Activated CD8-positive, alpha-beta memory T cell treated with anti-CD3 and anti-CD28 coated beads, Interleukin-2, amount 10 ng/mL, durations not matched to agents 7 days and 5 days (primary cell): ENCODE results near the gene ABCA2. TPM values are rescaled to one million over a fixed set of nuclear protein-coding genes. Genes with fewer than 3 reads are reported as not detected.

Experiments
- ATAC-seq: fragments of 150-1000 bp; cut with Tn5 transposase; one replicate; pipeline ENCODE4 v1.10.0; 2021; ENCODE audit warnings: moderate library complexity
- CTCF ChIA-PET: fragments of 350-600 bp; sonication (Branson Sonifier 250); formaldehyde crosslinking; loops from one replicate; lab custom pipeline; 2021; ENCODE audit warnings: antibody characterized with exemption; lab: Charles Lee
- DNase-seq: peaks from one replicate; pipeline ENCODE4 v3.0.0-alpha.2; 2020
- H3K27ac Mint-ChIP-seq: one replicate; pipeline ENCODE4 v1.8.0; 2021; ENCODE audit warnings: mild to moderate bottlenecking, mixed read lengths
- H3K27me3 Mint-ChIP-seq: one replicate; pipeline ENCODE4 v1.8.0; 2021; ENCODE audit warnings: mixed read lengths
- H3K36me3 Mint-ChIP-seq: one replicate; pipeline ENCODE4 v1.8.0; 2021; ENCODE audit warnings: mild to moderate bottlenecking, mixed read lengths
- H3K4me1 Mint-ChIP-seq: one replicate; pipeline ENCODE4 v1.8.0; 2021; ENCODE audit warnings: mixed read lengths
- H3K4me3 Mint-ChIP-seq: one replicate; pipeline ENCODE4 v1.8.0; 2021; ENCODE audit warnings: mild to moderate bottlenecking, moderate library complexity, mixed read lengths
- H3K9me3 Mint-ChIP-seq: one replicate; pipeline ENCODE4 v1.8.0; 2022; ENCODE audit warnings: low read depth, mixed read lengths
- total RNA-seq, 2 experiments: library from RNA; stranded (reverse); gene quantifications; one replicate each; pipeline ENCODE4 v1.2.3, GENCODE V29; 2021

Gene ABCA2
- total RNA-seq, 2 experiments from 2014 or later = 30.0 to 73.6 TPM

GRCh38 chr9:137000177-137000930, 27.7 kb downstream of the ABCA2 start:
- CTCF ChIA-PET = interaction anchor here (0.8 to 14.3 kb wide), 15 partner anchors 8 to 250 kb away, joined by 3 to 234 read pairs (median 3); partner anchors contain the start of genes ABCA2, AJM1, C8G and FUT7
- peak overlapping the region; percentile 59 for H3K4me3 Mint-ChIP-seq
- H3K36me3 Mint-ChIP-seq = no peaks in the 10 kb centered on the region
- H3K4me1 Mint-ChIP-seq = peaks cover 60% of the 10 kb centered on the region
- peak; percentile 66 for ATAC-seq
- DNase-seq = peak; percentile 74
- H3K9me3 Mint-ChIP-seq = no peaks in the 10 kb centered on the region
- peak overlapping the region; percentile 86 for H3K27ac Mint-ChIP-seq
- peaks cover 5% of the 10 kb centered on the region for H3K27me3 Mint-ChIP-seq

- Mint-ChIP-seq H3K27ac (peak overlapping the region; percentile 88), H3K9me3 (no peaks in the 10 kb centered on the region), H3K4me1 (peaks cover 63% of the 10 kb centered on the region), H3K36me3 (peaks cover 2% of the 10 kb centered on the region), H3K27me3 (peaks cover 5% of the 10 kb centered on the region), H3K4me3 (peak overlapping the region; percentile 15)
- DNase-seq = peak; percentile 76
- CTCF ChIA-PET = interaction anchor here (4.7 to 14.3 kb wide), 2 partner anchors 34 to 50 kb away, joined by 25 to 234 read pairs; partner anchors contain the start of genes ABCA2 and FUT7
- ATAC-seq = no peak
These were observed 30.2 kb downstream of the ABCA2 start for GRCh38 chr9:136997830-136998234.

- CTCF ChIA-PET = interaction anchor here (1.5 to 14.3 kb wide), 4 partner anchors 34 to 52 kb away, joined by 5 to 234 read pairs (median 16); partner anchors contain the start of genes ABCA2, C8G and FUT7
- Mint-ChIP-seq H3K27ac (peak overlapping the region; percentile 88), H3K4me1 (peaks cover 63% of the 10 kb centered on the region), H3K4me3 (peak overlapping the region; percentile 15), H3K36me3 (peaks cover 2% of the 10 kb centered on the region), H3K27me3 (peaks cover 5% of the 10 kb centered on the region), H3K9me3 (no peaks in the 10 kb centered on the region)
- no peak for DNase-seq
- ATAC-seq = no peak
These were observed 30.7 kb downstream of the ABCA2 start for GRCh38 chr9:136997371-136997770.

- Mint-ChIP-seq H3K9me3 (no peaks in the 10 kb centered on the region), H3K36me3 (peaks cover 2% of the 10 kb centered on the region), H3K27me3 (peaks cover 2% of the 10 kb centered on the region), H3K4me3 (peak within 1 kb of the TSS; percentile 26), H3K4me1 (peaks cover 64% of the 10 kb centered on the region), H3K27ac (peak within 1 kb of the TSS; percentile 88)
- ATAC-seq (peak; percentile 5), DNase-seq (peak; percentile 78)
- CTCF ChIA-PET = interaction anchor here (0.8 to 14.3 kb wide), 14 partner anchors 15 to 209 kb away, joined by 3 to 234 read pairs (median 4); partner anchors contain the start of genes ABCA2, C8G and FUT7
These were observed 31.4 kb downstream of the ABCA2 start, which contains the start of gene CLIC3 for GRCh38 chr9:136996361-136997292. Gene CLIC3, minus strand, starts transcription at chr9:136996568. Its CDS starts 25 bp downstream, at chr9:136996543.

- Mint-ChIP-seq H3K4me3 (peak overlapping the region; percentile 26), H3K27me3 (peaks cover 2% of the 10 kb centered on the region), H3K27ac (peak overlapping the region; percentile 82), H3K9me3 (no peaks in the 10 kb centered on the region), H3K4me1 (peaks cover 66% of the 10 kb centered on the region), H3K36me3 (peaks cover 2% of the 10 kb centered on the region)
- DNase-seq = no peak
- CTCF ChIA-PET = interaction anchor here (0.8 to 14.3 kb wide), 13 partner anchors 14 to 208 kb away, joined by 3 to 234 read pairs (median 4); partner anchors contain the start of genes ABCA2, C8G and FUT7
- no peak for ATAC-seq
These were observed 32.2 kb downstream of the ABCA2 start for GRCh38 chr9:136995772-136996311.

- no peak overlapping the region for H3K4me3 Mint-ChIP-seq
- DNase-seq (no peak), ATAC-seq (no peak)
- H3K36me3 Mint-ChIP-seq = peaks cover 2% of the 10 kb centered on the region
- H3K27ac Mint-ChIP-seq = no peak overlapping the region
- H3K4me1 Mint-ChIP-seq = peaks cover 62% of the 10 kb centered on the region
- H3K27me3 Mint-ChIP-seq = no peaks in the 10 kb centered on the region
- CTCF ChIA-PET = interaction anchor here (0.8 to 14.3 kb wide), 8 partner anchors 13 to 149 kb away, joined by 3 to 234 read pairs (median 4); partner anchors contain the start of genes ABCA2, C8G and FUT7
- no peaks in the 10 kb centered on the region for H3K9me3 Mint-ChIP-seq
These were observed 32.7 kb downstream of the ABCA2 start for GRCh38 chr9:136995362-136995761.

GRCh38 chr9:136994888-136995230, 33.2 kb downstream of the ABCA2 start:
- no peak for DNase-seq
- no peaks in the 10 kb centered on the region for H3K9me3 Mint-ChIP-seq
- no peak for ATAC-seq
- H3K27ac Mint-ChIP-seq = no peak overlapping the region
- H3K27me3 Mint-ChIP-seq = peaks cover 2% of the 10 kb centered on the region
- peaks cover 57% of the 10 kb centered on the region for H3K4me1 Mint-ChIP-seq
- peaks cover 2% of the 10 kb centered on the region for H3K36me3 Mint-ChIP-seq
- CTCF ChIA-PET = interaction anchor here (1.6 to 14.3 kb wide), 4 partner anchors 19 to 148 kb away, joined by 4 to 234 read pairs (median 20); partner anchors contain the start of genes ABCA2 and FUT7
- no peak overlapping the region for H3K4me3 Mint-ChIP-seq

- no peak overlapping the region for H3K27ac Mint-ChIP-seq
- no peak for ATAC-seq
- peaks cover 2% of the 10 kb centered on the region for H3K36me3 Mint-ChIP-seq
- peaks cover 2% of the 10 kb centered on the region for H3K27me3 Mint-ChIP-seq
- H3K9me3 Mint-ChIP-seq = no peaks in the 10 kb centered on the region
- peaks cover 52% of the 10 kb centered on the region for H3K4me1 Mint-ChIP-seq
- no peak for DNase-seq
- no peak overlapping the region for H3K4me3 Mint-ChIP-seq
- CTCF ChIA-PET = interaction anchor here (3.7 to 4.7 kb wide), 4 partner anchors 19 to 46 kb away, joined by 19 to 32 read pairs (median 25); partner anchors contain the start of gene ABCA2
These were observed 33.7 kb downstream of the ABCA2 start for GRCh38 chr9:136994180-136994887.

GRCh38 chr9:136992819-136993369, 35.1 kb downstream of the ABCA2 start:
- CTCF ChIA-PET = interaction anchor here (0.7 to 4.7 kb wide), 20 partner anchors 8 to 205 kb away, joined by 3 to 32 read pairs (median 5); partner anchors contain the start of genes ABCA2, AJM1, FBXW5 and LCNL1
- no peaks in the 10 kb centered on the region for H3K9me3 Mint-ChIP-seq
- peaks cover 39% of the 10 kb centered on the region for H3K4me1 Mint-ChIP-seq
- H3K36me3 Mint-ChIP-seq = peaks cover 2% of the 10 kb centered on the region
- H3K27me3 Mint-ChIP-seq = peaks cover 3% of the 10 kb centered on the region
- peak overlapping the region; percentile 84 for H3K4me3 Mint-ChIP-seq
- ATAC-seq (peak; percentile 3), DNase-seq (no peak)
- peak overlapping the region; percentile 82 for H3K27ac Mint-ChIP-seq

GRCh38 chr9:136991993-136992818, 35.8 kb downstream of the ABCA2 start, which contains the start of gene PAXX:
Gene PAXX, plus strand, starts transcription at chr9:136992422. Its CDS starts 22 bp downstream, at chr9:136992444.
- peak within 1 kb of the TSS; percentile 84 for H3K4me3 Mint-ChIP-seq
- ATAC-seq = peak; percentile 88
- peaks cover 9% of the 10 kb centered on the region for H3K27me3 Mint-ChIP-seq
- peaks cover 32% of the 10 kb centered on the region for H3K4me1 Mint-ChIP-seq
- peaks cover 2% of the 10 kb centered on the region for H3K36me3 Mint-ChIP-seq
- CTCF ChIA-PET = interaction anchor here (0.7 to 4.7 kb wide), 20 partner anchors 9 to 204 kb away, joined by 3 to 32 read pairs (median 5); partner anchors contain the start of genes ABCA2, AJM1, FBXW5 and LCNL1
- H3K27ac Mint-ChIP-seq = peak within 1 kb of the TSS; percentile 82
- no peaks in the 10 kb centered on the region for H3K9me3 Mint-ChIP-seq
- peak; percentile 96 for DNase-seq
